ENCODE data around the gene GDI1. TPM values are rescaled to one million over a fixed set of nuclear protein-coding genes. Genes with fewer than 3 reads are reported as not detected.

Gene GDI1
- total and polyA plus RNA-seq, 2 of the 4 experiments (the other 2 are of a cell fraction), result 113 to 291 TPM

DNA sequence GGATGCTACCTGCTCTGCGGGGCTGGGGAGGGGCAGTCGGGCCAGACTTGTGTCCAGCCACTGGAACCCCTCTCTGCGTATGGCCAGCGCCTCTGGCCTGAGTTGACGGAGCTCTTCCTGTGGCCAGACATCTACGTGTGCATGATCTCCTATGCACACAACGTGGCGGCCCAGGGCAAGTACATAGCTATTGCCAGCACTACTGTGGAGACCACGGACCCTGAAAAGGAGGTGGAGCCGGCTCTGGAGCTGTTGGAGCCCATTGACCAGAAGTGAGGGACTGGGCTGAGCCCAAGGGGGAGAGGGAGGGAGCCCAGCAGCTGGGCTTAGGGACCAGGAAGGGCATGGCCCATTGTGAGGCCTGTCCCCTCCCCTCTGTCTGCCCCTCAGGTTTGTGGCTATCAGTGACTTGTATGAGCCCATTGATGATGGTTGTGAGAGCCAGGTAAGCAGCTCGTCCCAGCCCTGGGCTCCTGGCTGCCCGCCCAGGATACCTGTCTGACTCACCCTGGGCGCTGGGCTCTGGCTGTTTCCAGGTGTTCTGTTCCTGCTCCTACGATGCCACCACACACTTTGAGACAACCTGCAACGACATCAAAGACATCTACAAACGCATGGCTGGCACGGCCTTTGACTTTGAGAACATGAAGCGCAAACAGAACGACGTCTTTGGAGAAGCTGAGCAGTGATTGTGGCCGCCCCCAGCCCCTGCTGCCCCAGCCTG lies 5.2 kb downstream of the GDI1 start:
- no peak overlapping the region for H2BK120ac ChIP-seq (ENCODE audit: low read depth, low read length)
- no peak overlapping the region for H3K9ac ChIP-seq (ENCODE audit: low read depth, low read length)
- H2BK15ac ChIP-seq (ENCODE audit: low read depth, low read length), result no peak overlapping the region
- TF ChIP-seq RFX5 (IDR thresholded peaks at IDR 0.05; ENCODE audit: low read depth, low read length) (no peak), BHLHE40 (IDR thresholded peaks at IDR 0.05; ENCODE audit: low read depth, low read length) (no peak), FOS (IDR thresholded peaks at IDR 0.05; ENCODE audit: low read depth, low read length) (no peak), RAD21 (IDR thresholded peaks at IDR 0.05; ENCODE audit: low read length) (no peak)
- TF ChIP-seq, protein P1, sequence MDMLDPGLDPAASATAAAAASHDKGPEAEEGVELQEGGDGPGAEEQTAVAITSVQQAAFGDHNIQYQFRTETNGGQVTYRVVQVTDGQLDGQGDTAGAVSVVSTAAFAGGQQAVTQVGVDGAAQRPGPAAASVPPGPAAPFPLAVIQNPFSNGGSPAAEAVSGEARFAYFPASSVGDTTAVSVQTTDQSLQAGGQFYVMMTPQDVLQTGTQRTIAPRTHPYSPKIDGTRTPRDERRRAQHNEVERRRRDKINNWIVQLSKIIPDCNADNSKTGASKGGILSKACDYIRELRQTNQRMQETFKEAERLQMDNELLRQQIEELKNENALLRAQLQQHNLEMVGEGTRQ (IDR thresholded peaks at IDR 0.05; ENCODE audit: low read depth, low read length), result no peak
- TF ChIP-seq, protein P2, sequence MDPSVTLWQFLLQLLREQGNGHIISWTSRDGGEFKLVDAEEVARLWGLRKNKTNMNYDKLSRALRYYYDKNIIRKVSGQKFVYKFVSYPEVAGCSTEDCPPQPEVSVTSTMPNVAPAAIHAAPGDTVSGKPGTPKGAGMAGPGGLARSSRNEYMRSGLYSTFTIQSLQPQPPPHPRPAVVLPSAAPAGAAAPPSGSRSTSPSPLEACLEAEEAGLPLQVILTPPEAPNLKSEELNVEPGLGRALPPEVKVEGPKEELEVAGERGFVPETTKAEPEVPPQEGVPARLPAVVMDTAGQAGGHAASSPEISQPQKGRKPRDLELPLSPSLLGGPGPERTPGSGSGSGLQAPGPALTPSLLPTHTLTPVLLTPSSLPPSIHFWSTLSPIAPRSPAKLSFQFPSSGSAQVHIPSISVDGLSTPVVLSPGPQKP (IDR thresholded peaks at IDR 0.05; ENCODE audit: borderline replicate concordance, low read depth, low read length), result no peak
- no peak overlapping the region for H3K56ac ChIP-seq (ENCODE audit: extremely low read depth, insufficient read depth, low read length)
- ATAC-seq (ENCODE audit: low read depth) (no peak), DNase-seq (no peak)
- H4K5ac ChIP-seq (ENCODE audit: low read depth, low read length), result no peak overlapping the region
- H2AK9ac ChIP-seq (replicated peaks; ENCODE audit: low read depth, low read length, poor library complexity), result no peak overlapping the region
- H3K36me3 ChIP-seq (ENCODE audit: control insufficient read depth, insufficient read depth, low read length), result peaks cover 40% of the 10 kb centered on the region
- dilution Hi-C loops (cut with HindIII; ENCODE audit: low sequenced_read_pairs, unreplicated experiment), result no loop called here
- H2AFZ ChIP-seq (replicated peaks; ENCODE audit: low read length, poor library complexity), result no peak overlapping the region
- H2BK20ac ChIP-seq (ENCODE audit: low read depth, low read length), result no peak overlapping the region
- no peaks in the 10 kb centered on the region; the same call in 1 of the 2 replicates for H3K9me3 ChIP-seq (ENCODE audit: control insufficient read depth, insufficient read depth, low read length)
- H3K4ac ChIP-seq (ENCODE audit: low read depth, low read length), result no peak overlapping the region
- H2BK5ac ChIP-seq (ENCODE audit: low read depth, low read length, poor library complexity, severe bottlenecking), result no peak overlapping the region
- H3K27ac ChIP-seq (ENCODE audit: insufficient read depth, low read length), result no peak overlapping the region
- no peak overlapping the region for H3K23ac ChIP-seq (ENCODE audit: low read depth, low read length)
- H4K8ac ChIP-seq (ENCODE audit: low read depth in 2 of 2, low read length in 2 of 2), result no peak overlapping the region
- no peaks in the 10 kb centered on the region for H3K27me3 ChIP-seq (ENCODE audit: control insufficient read depth, insufficient read depth, low read length)
- peaks cover 14% of the 10 kb centered on the region for H4K20me1 ChIP-seq (ENCODE audit: insufficient read depth, low read length)
- intact Hi-C loops (cut with micrococcal nuclease), result no loop called here
- no peak overlapping the region for H3K4me3 ChIP-seq (ENCODE audit: insufficient read depth, low read depth, low read length)
- ChIA-PET CTCF (no interaction called here), POLR2A (ENCODE audit: unreplicated experiment) (no interaction called here)
- H3K14ac ChIP-seq (replicated peaks; ENCODE audit: low read depth, low read length), result no peak overlapping the region
- TSS peak; percentile 91 for BruUV-seq (replicated peaks)
- in situ Hi-C loops (cut with MboI; ENCODE audit: low sequenced_read_pairs), result no loop called here
- no peak overlapping the region for H3K4me2 ChIP-seq (ENCODE audit: low read depth, low read length)
- no peak overlapping the region for H4K91ac ChIP-seq (ENCODE audit: insufficient read depth, low read depth, low read length)
- no peak overlapping the region for H3K18ac ChIP-seq (ENCODE audit: low read depth, low read length)
- no peak overlapping the region for H2AK5ac ChIP-seq (ENCODE audit: low read depth, low read length)
- peaks cover 0 to 25% of the 10 kb centered on the region in 2 experiments; a peak in 2 of 4 replicates for H3K79me1 ChIP-seq (ENCODE audit: low read depth in 1 of 2, low read length in 2 of 2)
- 91% methylated on average over 14 of the region's 21 CpGs; no CpG with 5 or more reads in 1 of the 2 experiments for WGBS, 2 experiments (ENCODE audit: extremely low coverage in 2 of 2, insufficient read length in 1 of 2)
- H3K9me1 ChIP-seq (ENCODE audit: insufficient read depth, low read length), result no peaks in the 10 kb centered on the region
- H3K4me1 ChIP-seq (ENCODE audit: control insufficient read depth, insufficient read depth, low read length), result peaks cover 11% of the 10 kb centered on the region
